ENCODE data around the gene SLC49A3. TPM values are rescaled to one million over a fixed set of nuclear protein-coding genes. Genes with fewer than 3 reads are reported as not detected.
"Not testable (repeated sequence)": the region's sequence is repeated elsewhere in the genome, so short reads cannot be mapped to it uniquely, and the experiment has no call there.

Gene SLC49A3
- polyA plus RNA-seq, 1 experiment = 2.8 TPM

GRCh38 chr4:671769-672168 is 17.2 kb downstream of the SLC49A3 start:
- Histone ChIP-seq H3K4me3 (ENCODE audit: low read depth, low read length) (no peak overlapping the region), H3K36me3 (ENCODE audit: control insufficient read depth, insufficient read depth, low read length) (peaks cover 12% of the 10 kb centered on the region), H3K27me3 (ENCODE audit: control insufficient read depth, insufficient read depth, low read length) (no peaks in the 10 kb centered on the region)
- ChIA-PET CTCF (no interaction called here), POLR2A (interaction anchor here (0.6 kb wide), 1 partner anchor 9 kb away, joined by 16 read pairs; no protein-coding TSS in a partner anchor)
- TF ChIP-seq CTCF (IDR thresholded peaks at IDR 0.05; ENCODE audit: insufficient read depth, low read depth, low read length) = no peak
- DNase-seq (ENCODE audit: low read depth) = no peak

GRCh38 chr4:669806-670559 is 19.0 kb downstream of the SLC49A3 start:
- POLR2A ChIA-PET = not testable (repeated sequence)

GRCh38 chr4:668219-668618 is 20.7 kb downstream of the SLC49A3 start:
- CTCF ChIA-PET; POLR2A ChIA-PET; H3K4me3 ChIP-seq (ENCODE audit: low read depth, low read length); DNase-seq (ENCODE audit: low read depth); H3K27me3 ChIP-seq (ENCODE audit: control insufficient read depth, insufficient read depth, low read length): not testable (repeated sequence)
- peaks cover 12% of the 10 kb centered on the region for H3K36me3 ChIP-seq (ENCODE audit: control insufficient read depth, insufficient read depth, low read length)

More at GRCh38 chr4:669806-670559, 19.0 kb downstream of the SLC49A3 start:
- H3K36me3 ChIP-seq (ENCODE audit: control insufficient read depth, insufficient read depth, low read length) = peaks cover 12% of the 10 kb centered on the region
- H3K4me3 ChIP-seq (ENCODE audit: low read depth, low read length); DNase-seq (ENCODE audit: low read depth); CTCF ChIA-PET; H3K27me3 ChIP-seq (ENCODE audit: control insufficient read depth, insufficient read depth, low read length): not testable (repeated sequence)

GRCh38 chr4:667545-667925 is 21.4 kb downstream of the SLC49A3 start:
- Histone ChIP-seq H3K36me3 (ENCODE audit: control insufficient read depth, insufficient read depth, low read length) (peaks cover 12% of the 10 kb centered on the region), H3K4me3 (ENCODE audit: low read depth, low read length) (no peak overlapping the region), H3K27me3 (ENCODE audit: control insufficient read depth, insufficient read depth, low read length) (no peaks in the 10 kb centered on the region)
- CTCF ChIA-PET = no interaction called here
- no peak for DNase-seq (ENCODE audit: low read depth)
- POLR2A ChIA-PET = no interaction called here
- TF ChIP-seq CTCF (IDR thresholded peaks at IDR 0.05; ENCODE audit: insufficient read depth, low read depth, low read length) = no peak

- DNase-seq (ENCODE audit: low read depth) = no peak
- no peaks in the 10 kb centered on the region for H3K27me3 ChIP-seq (ENCODE audit: control insufficient read depth, insufficient read depth, low read length)
- CTCF ChIA-PET = no interaction called here
- no peak overlapping the region for H3K4me3 ChIP-seq (ENCODE audit: low read depth, low read length)
- TF ChIP-seq CTCF (IDR thresholded peaks at IDR 0.05; ENCODE audit: insufficient read depth, low read depth, low read length) = no peak
- peaks cover 8% of the 10 kb centered on the region for H3K36me3 ChIP-seq (ENCODE audit: control insufficient read depth, insufficient read depth, low read length)
- POLR2A ChIA-PET = no interaction called here
These were observed 22.0 kb downstream of the SLC49A3 start for GRCh38 chr4:666822-667544.

DNA sequence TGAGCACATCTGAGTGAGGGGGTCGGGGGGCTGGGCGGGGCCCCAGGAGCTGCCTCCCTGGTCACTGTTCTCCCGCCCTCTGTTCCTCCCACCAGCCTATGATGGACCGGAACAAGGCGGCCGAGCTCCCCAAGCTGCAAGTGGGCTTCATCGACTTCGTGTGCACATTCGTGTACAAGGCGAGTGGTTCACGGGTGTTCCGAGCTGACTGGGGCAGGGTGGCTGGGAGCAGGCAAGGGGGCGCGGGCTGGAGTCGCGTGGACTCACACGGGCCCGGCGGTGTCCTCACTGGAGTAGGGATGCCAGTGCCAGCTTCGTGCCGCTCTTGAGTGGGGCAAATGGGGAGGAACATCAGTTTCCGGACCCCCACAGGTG is 22.5 kb downstream of the SLC49A3 start:
- Histone ChIP-seq H3K4me3 (ENCODE audit: low read depth, low read length) (no peak overlapping the region), H3K36me3 (ENCODE audit: control insufficient read depth, insufficient read depth, low read length) (peaks cover 3% of the 10 kb centered on the region; the same call in 1 of the 2 replicates), H3K27me3 (ENCODE audit: control insufficient read depth, insufficient read depth, low read length) (no peaks in the 10 kb centered on the region)
- no peak for DNase-seq (ENCODE audit: low read depth)
- CTCF ChIA-PET = interaction anchor here (3.0 kb wide), 1 partner anchor 7 kb away, joined by 9 read pairs; the partner anchor contains the start of genes ATP5ME and MYL5
- TF ChIP-seq CTCF (IDR thresholded peaks at IDR 0.05; ENCODE audit: insufficient read depth, low read depth, low read length) = no peak
- POLR2A ChIA-PET = no interaction called here
